ENCODE data around the gene GRAPL.
"Not testable (repeated sequence)": the region's sequence is repeated elsewhere in the genome, so short reads cannot be mapped to it uniquely, and the experiment has no call there.

Gene GRAPL

DNA sequence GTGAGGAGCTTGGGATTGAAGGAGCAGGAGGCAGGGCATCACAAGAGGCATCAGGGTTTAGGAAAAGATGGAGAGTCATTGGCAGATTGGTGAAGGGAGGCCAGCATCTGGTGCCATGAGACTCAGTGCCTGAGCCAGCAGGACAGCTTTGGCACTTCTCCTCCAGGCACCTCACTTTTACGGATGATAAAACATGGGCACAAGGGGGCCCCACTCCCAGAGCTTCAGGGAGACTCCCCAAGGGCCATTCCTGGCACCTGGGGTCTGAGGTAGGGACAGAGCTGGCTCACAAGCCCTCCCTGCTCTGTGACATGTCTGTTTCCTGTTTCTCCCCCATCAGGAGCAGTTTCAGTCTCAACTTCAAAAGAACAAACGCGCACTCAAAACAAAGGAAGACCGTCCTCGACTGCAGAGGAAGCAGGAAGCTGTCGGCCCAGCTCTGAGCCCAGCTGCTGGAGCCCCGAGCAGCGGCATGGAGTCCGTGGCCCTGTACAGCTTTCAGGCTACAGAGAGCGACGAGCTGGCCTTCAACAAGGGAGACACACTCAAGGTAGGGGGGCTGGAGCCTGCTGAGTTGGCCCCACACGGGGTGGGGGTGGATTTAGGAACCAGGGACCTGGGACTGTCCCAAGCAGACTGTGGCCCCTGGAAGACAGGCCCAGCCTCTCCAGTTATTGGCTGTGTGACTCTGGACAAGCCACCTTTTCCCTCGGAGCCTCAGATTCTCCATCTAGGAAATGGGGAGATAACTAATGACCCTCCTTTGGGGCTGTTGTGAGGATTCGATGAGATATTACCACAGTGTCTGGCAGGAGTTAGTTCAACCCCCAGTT lies at the start of gene GRAPL:
TSS of gene GRAPL (plus strand) at position 442 of the 833 bp plus-strand sequence. CDS start at position 473, 31 bp downstream.
- DNase-seq (ENCODE audit: low spot score) = not testable (repeated sequence)

DNA sequence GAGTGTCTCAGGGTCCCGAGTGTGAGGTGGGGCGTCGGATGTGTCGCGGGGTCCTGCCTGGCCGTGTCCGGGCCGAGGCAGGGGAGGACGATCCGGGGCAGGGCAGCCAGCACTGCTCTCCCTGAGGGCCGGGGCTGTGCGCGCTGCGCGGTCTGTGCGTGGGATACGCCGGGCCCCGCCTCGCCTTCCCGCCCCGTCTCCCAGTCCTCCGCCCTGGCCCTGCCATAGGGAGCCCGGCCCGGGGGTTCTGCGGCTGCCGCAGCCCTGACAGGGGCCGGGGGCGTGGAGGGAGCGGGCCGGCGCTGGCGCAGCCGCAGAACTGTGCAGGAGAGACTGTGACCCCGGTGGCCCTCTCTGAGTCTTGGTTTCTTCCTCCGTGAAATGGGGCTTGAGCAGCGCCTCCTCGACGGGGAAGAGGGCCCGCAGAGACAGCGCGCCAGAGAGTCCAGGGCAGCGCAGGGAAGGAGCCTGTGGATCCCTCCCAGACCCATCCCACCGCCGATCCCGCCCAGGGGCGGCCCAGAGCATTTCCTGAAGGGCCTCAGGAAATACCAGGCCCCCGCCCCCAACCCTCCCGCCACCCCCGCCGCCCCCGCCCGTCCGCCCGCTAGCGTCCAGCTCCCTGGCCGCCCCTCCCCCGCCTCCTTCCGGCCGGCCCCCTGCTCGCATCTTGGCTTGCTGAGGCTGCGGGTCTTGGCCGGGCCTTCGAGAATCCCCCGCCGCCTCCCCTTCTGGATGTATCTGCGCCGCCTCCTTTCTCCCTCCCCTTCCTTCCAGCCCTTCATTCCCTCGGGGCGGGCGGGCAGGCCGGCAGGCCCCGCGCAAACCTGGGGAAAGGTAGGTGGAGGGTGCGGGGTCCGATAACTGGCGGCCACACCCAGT lies 38.3 kb upstream of the GRAPL start:
- not testable (repeated sequence) for DNase-seq (ENCODE audit: low spot score)

DNA sequence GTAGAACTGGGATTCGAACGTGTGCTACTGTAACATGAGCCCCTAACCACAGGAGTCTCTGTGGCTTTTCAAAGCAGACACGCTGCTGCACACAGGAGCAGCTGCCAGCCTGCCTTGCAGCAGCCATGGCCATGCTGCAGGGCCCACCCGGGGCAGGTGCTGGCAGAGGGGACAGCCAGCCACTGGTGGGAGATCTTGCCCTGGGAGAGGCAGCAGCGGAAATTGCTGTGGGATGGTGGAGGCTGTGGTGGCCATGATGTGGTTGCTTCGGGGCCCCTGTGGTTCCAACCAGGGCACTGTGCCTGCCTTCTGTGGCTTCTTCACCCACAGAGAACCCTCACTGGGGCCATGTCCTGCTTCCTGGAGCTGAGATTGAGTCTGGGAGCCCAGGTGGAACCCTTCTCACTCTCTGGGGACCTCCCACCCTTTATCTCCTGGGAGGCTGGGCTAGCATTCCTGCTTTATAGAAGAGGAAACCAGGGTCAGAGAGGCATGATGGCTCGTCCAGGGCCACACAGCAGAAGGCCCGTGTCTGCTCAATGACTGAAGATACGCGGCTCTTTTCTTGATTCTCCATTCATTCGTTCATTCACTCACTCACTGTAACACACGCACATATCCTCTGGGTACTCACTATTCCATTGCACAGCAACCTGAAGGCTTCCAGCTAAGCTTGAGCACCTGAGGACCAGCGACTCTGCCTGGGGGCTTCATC lies 37.2 kb upstream of the GRAPL start:
- DNase-seq (ENCODE audit: low spot score) = not testable (repeated sequence)

DNA sequence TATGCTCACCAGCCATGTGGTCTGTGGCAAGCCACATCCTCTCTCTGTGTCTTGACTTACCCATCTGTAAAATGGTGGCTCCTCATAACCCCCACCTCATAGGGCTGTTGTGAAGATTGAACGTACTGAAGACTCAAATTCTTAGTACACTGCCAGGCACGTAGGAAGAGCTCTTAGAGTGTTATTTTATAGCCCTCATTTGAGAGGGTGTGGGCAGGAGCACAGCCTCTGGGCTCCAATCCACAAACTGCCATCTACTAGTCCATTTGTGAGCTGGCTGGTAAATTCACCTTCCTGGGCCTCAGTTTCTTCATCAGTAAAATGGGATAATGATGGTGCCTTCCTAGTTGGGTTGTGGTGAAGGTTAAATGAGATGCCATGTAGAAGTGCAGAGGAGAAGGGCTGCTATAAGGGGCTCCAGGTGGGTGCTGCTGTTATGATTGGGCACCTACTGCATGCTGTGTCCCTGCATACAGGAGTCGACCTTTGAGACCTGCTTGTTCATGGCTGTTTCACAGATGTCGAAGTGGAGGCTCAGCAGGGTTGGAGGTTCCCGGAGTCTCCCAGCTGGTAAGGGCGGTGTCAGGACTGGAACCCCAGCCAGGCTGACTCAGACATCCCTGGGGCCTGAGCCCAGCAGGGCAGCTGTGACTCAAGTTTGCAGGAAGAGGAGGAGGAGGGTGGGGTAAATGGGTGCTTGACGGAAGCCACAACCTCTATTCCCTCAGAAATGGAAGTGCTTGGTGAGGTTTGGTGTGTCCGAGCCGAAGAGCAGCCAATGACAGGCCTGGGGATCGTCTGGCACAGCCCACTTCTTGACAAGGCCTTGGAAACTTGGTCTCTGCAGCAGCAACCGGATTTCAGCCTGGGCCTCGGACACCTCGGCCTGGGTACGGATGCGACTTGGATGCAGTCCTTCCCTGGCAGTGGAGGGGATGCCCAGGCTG lies 34.4 kb upstream of the GRAPL start:
- DNase-seq (ENCODE audit: low spot score) = not testable (repeated sequence)

DNA sequence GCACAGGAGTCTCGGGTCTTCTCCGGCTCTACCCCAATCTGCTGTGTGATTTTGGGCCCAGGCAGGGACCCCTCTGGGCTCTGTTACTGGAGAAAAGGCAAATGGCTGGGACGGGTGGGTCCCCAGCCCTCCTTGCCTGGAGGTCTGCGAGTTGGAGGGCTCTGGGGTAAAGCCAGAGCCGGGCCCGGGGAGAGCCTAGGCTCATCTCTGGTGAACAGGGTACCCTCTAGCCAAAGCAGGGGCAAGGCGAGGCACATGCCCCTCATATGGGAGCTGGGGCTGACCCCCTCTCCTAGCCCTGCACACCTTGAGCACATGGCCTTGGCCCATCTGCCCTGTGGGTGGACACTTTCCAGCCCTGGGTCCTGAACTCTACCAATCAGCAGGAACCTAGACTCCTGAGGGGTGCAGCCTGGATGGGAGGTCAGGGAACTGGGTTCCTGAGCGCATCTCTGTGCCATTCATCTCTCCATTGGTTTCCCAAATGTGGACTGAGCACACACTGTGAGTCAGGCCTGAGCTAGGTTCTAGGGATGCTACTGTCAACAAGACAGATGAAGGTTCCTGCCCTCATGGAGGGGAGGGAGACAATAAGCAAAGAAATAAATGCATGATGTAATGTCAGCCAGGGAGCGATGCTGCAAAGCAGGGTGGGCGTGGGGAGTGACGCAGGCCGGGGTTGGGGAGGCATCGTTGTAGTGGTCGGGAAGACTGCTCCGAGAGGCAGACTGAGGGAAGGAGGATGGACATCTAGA lies 33.5 kb upstream of the GRAPL start:
- DNase-seq (ENCODE audit: low spot score) = not testable (repeated sequence)

DNA sequence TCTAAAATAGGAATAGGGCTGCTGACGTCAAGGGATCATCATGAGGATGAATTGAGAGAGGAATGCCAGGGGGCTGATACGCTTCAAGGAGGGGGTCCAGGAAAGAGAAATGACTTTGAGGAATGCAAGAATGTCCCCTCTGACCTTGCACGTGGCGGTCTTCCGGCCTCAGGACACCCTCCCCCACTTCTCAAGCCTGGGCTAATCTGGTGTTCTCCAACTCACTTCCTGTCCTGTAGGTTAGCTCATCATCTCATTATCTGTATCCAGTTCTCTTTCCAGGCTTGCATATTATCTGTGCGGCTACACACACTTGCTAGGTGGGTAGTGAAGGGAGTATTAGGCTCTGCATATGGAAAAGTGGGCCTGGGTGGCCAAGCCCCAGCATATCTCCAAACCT lies 18.9 kb upstream of the GRAPL start:
- not testable (repeated sequence) for DNase-seq (ENCODE audit: low spot score)

DNA sequence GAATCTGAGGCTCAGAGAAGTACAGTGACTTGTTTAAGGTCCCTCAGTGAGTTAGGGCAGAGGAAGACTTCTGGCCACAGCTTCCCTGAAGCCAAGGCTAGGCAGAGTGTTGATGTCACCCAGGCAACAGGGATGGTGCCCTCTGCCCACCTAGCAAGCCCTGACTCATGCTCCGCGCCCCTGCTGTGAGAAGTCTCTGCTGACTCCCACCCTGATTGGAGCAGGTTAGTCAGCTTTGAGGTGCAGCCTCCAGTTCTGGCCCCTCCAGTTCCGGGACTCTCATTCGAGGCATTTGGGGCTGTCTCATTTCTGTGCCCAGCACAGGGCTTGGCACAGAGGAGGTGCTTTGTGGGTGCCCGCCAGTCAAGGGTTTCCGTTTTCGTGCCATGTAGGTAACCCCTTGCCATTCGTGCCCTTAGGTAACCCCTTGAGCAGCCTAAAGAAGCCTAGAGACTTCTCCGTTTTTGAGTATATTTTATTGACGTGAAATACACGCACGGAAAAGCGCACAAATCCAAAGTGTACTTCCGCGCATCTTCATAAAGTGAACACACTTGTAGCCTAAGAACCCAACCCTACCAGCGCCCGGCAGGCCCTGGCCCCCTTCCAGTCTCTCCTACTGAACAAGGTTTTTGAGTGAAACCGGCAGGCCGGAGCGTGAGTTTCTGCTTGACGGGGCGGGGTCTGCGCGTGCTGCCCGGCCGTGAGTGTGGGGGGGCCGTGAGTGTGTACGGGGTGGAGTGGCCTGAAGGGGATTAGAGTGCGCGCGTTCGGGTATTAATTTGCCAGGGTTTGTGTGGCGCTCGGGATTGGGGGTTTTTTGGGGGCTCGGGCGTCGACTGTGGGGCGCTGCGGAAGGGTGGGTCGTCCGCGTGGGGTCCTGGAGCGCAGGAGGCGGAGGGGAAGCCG lies 16.9 kb upstream of the GRAPL start:
- not testable (repeated sequence) for DNase-seq (ENCODE audit: low spot score)

DNA sequence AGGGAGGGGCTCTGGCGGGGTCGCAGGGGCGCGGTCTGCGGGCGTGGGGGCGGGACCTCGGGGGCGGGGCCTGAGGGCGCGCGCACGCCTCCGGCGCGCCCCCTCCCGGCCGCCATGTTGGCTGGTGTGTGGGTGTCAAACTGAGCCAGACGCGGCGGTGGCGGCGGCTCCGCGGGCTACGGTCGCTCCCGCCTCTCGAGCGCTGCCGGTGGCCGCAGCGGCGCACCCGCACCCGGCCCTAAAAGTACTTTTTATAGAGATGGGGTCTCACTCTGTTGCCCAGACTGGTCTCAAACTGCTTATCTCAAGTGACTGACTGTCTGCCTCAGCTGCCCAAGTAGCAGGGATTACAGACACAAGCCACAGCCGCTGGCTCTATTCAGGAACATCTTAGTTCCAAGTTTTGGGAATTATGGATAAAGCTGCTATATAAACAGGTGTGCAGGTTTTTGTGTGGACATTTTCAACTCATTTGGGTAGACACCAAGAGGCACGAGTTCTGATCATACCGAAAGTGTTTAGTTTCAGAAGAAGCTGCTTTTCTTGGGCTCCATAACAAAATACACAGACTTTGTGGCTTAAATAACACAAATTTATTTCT lies 16.2 kb upstream of the GRAPL start:
- DNase-seq (ENCODE audit: low spot score) = not testable (repeated sequence)

DNA sequence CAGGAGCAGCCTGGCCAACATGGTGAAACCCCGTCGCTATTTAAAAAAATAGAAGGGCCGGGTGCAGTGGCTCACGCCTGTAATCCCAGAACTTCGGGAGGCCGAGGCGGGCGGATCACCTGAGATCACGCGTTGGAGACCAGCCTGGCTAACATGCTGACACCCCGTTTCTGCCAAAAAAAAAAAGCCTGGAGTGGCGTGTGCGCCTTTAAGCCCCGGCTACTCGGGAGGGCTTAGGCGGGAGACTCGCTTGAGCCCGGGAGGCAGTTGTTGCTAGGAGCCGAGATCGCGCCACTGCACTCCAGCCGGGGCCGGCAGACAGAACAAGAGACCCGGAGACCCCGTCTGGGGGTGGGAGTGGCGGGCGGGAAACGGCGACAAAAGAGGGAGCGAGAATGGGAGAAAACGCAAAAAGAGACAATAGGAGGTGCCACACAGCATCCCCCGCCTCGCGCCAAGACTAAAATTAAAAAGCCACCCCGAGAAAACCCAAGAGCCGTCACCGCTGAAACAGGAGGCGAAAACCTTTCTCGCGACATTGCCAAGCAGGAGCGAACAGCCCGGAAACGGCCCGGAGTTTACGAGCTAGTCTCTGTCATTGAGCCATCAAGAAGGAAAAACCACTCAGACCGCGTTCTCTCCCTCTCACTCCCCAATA lies 15.5 kb upstream of the GRAPL start:
- not testable (repeated sequence) for DNase-seq (ENCODE audit: low spot score)

DNA sequence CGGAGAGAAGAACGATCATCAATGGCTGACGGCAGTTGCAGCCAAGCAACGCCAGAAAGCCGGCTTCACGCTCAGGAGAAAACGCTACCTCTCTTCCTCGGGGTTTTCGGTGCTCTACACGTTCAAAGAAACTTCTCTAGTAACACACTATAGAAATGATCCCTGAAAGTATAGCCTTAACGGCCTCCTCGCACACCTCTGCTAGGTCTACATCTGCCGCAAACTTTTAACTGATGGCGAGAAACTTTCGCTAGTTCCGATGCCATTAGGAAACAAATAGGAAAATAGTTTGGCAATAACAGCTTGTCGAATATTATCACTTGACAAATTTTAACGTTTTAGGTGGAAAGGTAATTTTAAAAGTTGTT lies 14.9 kb upstream of the GRAPL start:
- not testable (repeated sequence) for DNase-seq (ENCODE audit: low spot score)

DNA sequence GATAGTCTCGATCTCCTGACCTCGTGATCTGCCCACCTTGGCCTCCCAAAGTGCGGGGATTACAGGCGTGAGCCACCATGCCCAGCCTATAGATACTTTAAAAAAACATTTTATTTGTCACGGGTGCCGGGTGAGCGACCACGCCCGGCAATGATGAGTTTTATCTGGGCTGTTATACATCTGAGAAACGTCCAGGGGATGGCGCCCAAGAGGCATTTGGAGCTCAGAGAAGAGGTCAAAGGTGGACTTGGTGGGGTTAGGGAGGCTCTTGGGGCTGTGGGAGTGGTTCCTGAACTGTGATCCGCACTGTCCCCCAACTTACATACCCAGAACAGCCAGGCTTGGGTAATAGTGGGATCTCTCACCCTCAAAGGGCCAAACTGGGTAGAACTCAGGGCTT lies 8.7 kb upstream of the GRAPL start:
- not testable (repeated sequence) for DNase-seq (ENCODE audit: low spot score)

DNA sequence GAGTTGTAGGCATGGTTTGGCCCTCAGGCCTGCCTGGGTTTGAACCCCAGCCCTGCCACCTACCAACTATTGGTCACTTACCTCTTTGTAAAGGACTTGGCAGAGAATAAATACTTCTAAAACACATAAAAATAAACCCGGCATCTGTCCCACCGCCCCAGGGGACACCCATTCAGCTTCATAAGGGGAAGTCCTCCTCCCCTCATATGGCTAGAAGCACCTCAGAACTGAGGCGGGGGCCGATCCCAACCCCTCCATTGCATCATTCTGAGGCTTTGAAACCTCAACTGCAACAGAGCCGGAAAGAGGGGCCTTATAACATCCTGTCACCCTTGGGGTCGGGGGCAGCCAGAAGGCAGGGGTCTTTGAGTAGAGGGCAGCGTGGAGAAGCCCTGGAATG lies 2.1 kb upstream of the GRAPL start:
- not testable (repeated sequence) for DNase-seq (ENCODE audit: low spot score)

DNA sequence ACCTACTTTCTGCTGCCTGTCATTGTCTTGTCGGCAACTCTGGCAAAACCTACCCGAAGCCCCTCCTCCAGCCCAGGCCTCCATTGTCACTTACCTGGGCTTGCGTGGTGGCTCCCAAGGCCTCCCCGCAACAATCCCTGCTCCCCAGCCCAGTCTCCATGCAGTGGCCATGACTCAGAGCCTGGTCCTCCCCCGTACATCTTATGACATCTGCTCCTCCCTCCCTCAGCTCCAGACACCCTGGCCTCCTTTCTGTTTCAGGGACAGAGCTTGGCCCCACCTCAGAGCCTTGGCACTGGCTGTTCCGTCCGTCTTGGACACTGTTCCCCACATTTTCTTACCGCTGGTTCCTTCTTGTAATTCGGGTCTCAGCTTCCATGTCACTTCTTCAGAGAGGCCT lies 2.1 kb downstream of the GRAPL start:
- not testable (repeated sequence) for DNase-seq (ENCODE audit: low spot score)

DNA sequence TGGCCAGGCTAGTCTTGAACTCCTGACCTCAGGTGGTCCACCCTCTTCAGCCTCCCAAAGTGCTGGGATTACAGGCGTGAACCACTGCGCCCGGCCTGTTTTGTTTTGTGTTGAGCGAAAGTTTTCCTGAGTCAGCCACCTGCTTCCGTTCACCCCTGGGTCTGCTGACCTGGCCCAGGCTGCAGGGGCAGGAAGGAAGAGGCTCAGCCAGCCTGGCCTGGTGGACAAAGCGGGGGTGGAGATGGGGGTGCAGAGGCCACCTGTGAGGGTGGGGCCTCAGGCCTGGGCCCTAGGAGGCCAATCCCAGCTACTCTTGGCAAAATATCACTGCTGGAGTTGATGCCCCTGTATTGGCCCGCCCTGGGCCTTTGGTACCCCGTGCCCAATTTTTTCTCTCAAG lies 3.7 kb downstream of the GRAPL start:
- not testable (repeated sequence) for DNase-seq (ENCODE audit: low spot score)

DNA sequence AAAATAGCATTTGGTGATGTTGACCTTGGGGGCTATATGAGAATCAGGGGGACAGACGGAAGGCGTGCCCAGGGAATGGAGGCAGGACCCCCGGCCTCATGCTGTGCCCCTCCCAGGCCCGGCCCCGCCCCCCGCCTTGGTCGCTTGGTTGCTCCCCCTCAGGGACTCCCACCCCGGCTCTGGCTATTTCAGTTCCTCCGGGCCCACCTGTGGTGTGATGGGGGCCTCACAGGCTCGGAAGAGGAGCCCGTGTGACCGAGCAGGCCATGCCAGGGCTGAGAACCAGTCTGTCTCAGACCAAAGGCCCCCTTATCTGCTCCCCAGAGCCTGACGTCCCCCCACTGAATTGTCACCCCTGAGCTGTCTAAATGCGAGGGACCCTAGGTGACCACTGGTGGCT lies 4.4 kb downstream of the GRAPL start:
- not testable (repeated sequence) for DNase-seq (ENCODE audit: low spot score)

DNA sequence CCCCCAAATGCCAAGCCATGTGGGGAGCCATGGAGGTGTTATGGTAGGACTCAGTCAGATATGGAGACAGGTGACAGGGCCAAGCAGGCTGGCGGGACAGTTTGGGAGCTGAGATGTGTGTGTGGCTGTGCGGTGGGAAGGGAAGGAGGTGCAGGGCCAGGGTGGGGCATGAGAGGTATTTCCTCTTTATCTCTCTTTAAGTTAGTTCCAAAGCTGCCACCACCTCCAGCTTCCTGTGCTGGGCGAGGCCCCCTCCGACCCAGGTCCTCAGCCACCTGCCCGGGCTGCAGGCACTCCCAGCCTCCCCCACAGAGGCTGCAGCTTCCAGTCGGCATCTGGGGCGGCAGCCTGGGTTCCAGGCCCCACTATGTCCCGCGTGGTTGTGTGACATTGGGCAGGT lies 6.4 kb downstream of the GRAPL start:
- DNase-seq (ENCODE audit: low spot score) = not testable (repeated sequence)

DNA sequence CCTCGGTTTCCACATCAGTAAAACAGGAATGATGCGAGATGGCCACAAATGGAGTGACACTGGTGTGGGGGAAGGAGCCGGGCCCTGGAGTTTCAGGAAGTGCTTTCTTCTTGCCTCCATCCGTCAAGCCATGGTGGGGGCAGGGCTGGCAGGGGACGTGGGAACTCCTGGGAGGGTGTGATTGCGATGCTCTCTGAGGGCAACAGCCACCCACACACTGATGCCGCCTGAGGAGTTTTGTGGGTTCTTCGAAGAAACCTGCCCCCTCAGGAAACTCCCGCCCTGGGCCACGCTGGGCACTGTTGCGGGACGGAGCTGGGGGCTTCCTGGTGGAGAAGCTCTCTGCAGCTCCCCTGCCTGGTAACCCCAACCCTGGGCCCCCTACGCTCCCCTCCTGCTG lies 8.0 kb downstream of the GRAPL start:
- DNase-seq (ENCODE audit: low spot score) = not testable (repeated sequence)

DNA sequence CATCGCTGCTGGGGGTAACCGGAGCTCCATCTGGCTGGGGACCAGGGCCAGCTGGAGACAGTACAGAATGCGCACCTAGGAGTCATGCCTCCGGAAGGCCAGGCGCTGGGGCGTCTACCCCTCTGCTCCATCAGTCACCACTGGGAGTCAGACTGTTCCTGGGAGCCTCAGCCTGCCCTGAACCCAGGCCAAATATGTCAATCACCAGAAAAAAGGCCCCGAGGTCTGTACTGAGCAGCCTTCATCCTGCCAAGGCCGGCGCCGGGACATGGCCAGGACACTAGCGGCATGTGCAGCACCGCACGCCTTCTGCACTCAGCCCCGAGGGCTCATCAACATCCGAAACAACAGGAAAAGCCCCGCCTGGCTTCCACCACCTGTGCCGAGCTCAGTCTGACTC lies 8.7 kb downstream of the GRAPL start:
- not testable (repeated sequence) for DNase-seq (ENCODE audit: low spot score)
